PC-9 (cell line): Measurements from ENCODE around the gene EEA1. TPM values are rescaled to one million over a fixed set of nuclear protein-coding genes. Genes with fewer than 3 reads are reported as not detected.

Source experiments
- BruUV-seq: library from RNA; stranded (reverse); fragments of 400-500 nt; replicated peaks from 2 replicates; lab custom pipeline; 2021; lab: Mats Ljungman, UMichigan
- CTCF ChIA-PET: fragments of 300-600 bp; sonication (Branson Sonifier 250); formaldehyde crosslinking; loops from one replicate; lab custom pipeline; 2022; ENCODE audit warnings: antibody characterized with exemption; lab: Charles Lee
- POLR2A ChIA-PET: fragments of 300-600 bp; sonication (Branson Sonifier 250); formaldehyde crosslinking; loops from one replicate; lab custom pipeline; 2022; ENCODE audit warnings: antibody characterized with exemption; ENCODE audit not compliant: unreplicated experiment; lab: Charles Lee
- DNase-seq, 2 experiments: peaks; one replicate each; pipeline versions ENCODE4 v3.0.0 to v3.0.0-alpha.2; 2015 to 2022; ENCODE audit warnings: mixed read lengths in 1 of 2
- H2AFZ ChIP-seq: fragments of 200-600 bp; sonication (generic); 2 replicates; pipeline ENCODE4 v1.8.1; 2017; ENCODE audit warnings: antibody characterized with exemption
- H3F3A ChIP-seq: fragments of 200-600 bp; sonication (generic); 2 replicates; pipeline ENCODE4 v1.8.1; 2017; ENCODE audit warnings: antibody characterized with exemption, mild to moderate bottlenecking, low read depth; ENCODE audit not compliant: insufficient read depth
- H3K27ac ChIP-seq: fragments of 200-600 bp; sonication (generic); 2 replicates; pipeline ENCODE4 v1.6.1; 2016; ENCODE audit warnings: mixed run types
- H3K27me3 ChIP-seq: fragments of 200-600 bp; sonication (generic); 2 replicates; pipeline ENCODE4 v1.6.1; 2016; ENCODE audit warnings: low read depth, mixed run types; ENCODE audit not compliant: insufficient read depth
- H3K36me3 ChIP-seq: fragments of 200-600 bp; sonication (generic); 2 replicates; pipeline ENCODE4 v1.6.1; 2016; ENCODE audit warnings: low read depth, mixed run types
- H3K4me1 ChIP-seq: fragments of 200-600 bp; sonication (generic); replicated peaks from 2 replicates; pipeline ENCODE4 v1.6.1; 2016; ENCODE audit warnings: mixed run types; ENCODE audit not compliant: insufficient read depth
- H3K4me2 ChIP-seq: fragments of 200-600 bp; sonication (generic); 2 replicates; pipeline ENCODE4 v1.6.1; 2017; ENCODE audit warnings: mixed run types
- H3K4me3 ChIP-seq: fragments of 200-600 bp; sonication (generic); 2 replicates; pipeline ENCODE4 v1.6.1; 2016; ENCODE audit warnings: mixed run types
- H3K79me2 ChIP-seq: fragments of 200-600 bp; sonication (generic); 2 replicates; pipeline ENCODE4 v1.6.1; 2017; ENCODE audit warnings: low read depth, mixed run types
- H3K9me2 ChIP-seq: fragments of 200-600 bp; sonication (generic); 2 replicates; pipeline ENCODE4 v1.8.1; 2017; ENCODE audit warnings: mild to moderate bottlenecking; ENCODE audit not compliant: insufficient read depth
- H3K9me3 ChIP-seq: fragments of 200-600 bp; sonication (generic); 2 replicates; pipeline ENCODE4 v1.8.1; 2016; ENCODE audit warnings: low read depth; ENCODE audit not compliant: insufficient read depth
- H4K20me1 ChIP-seq: fragments of 200-600 bp; sonication (generic); 2 replicates; pipeline ENCODE4 v1.8.1; 2017; ENCODE audit not compliant: insufficient read depth
- CTCF ChIP-seq: fragments of 200-600 bp; sonication (generic); conservative IDR thresholded peaks from 2 replicates; pipeline ENCODE4 v1.6.1; 2017; ENCODE audit warnings: mixed run types, antibody characterized with exemption, mild to moderate bottlenecking, moderate library complexity
- EZH2 ChIP-seq: fragments of 200-600 bp; sonication (generic); IDR thresholded peaks from 2 replicates; pipeline ENCODE4 v1.8.0; 2017; ENCODE audit warnings: antibody characterized with exemption, low read depth
- intact Hi-C: fragments of 100-400 bp; cut with micrococcal nuclease; formaldehyde crosslinking; loops from one replicate; pipeline ENCODE4 v1.10.0; 2022; ENCODE audit not compliant: unreplicated experiment
- total RNA-seq: library from RNA; stranded (reverse); gene quantifications from 2 replicates; pipeline ENCODE4 v1.2.3, GENCODE V29; 2021

Gene EEA1
- total RNA-seq, 1 experiment from 2014 or later, result 15.7 TPM

- no peaks in the 10 kb centered on the region; the same call in 1 of the 2 replicates for H3K9me2 ChIP-seq
- POLR2A ChIA-PET, result no interaction called here
- no peaks in the 10 kb centered on the region for H3K9me3 ChIP-seq
These were observed 192.5 kb downstream of the EEA1 start for GRCh38 chr12:92736605-92737004.

DNA sequence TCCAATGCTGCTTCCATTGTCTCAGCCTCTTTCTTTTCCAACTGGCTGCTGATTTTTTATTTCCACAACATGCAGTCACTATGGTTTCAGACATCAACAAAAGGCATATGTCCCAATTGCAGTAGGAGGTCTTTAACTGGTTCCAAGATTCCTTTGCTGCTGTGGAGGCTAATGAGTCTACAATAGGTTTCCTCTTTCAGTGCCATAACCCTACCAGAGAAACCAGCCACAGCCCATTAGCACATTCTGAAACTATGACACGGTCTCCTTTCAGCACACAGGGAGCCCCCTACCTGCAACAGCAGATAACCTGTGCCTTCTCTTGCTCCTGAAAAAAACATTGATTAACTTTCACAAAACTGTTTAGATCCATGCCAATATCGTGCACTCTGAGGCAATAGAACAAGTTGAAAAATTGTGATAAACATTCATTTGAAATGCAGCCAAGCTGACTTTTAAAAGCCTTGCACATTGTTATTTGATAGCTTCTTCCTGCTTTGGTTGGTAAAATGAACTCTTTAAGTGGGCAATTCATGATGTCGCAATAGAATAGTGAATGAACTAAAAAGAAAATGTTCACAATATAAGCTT is 193.9 kb downstream of the EEA1 start:
- no peak for TF ChIP-seq EZH2
- H3K27ac ChIP-seq, result peak overlapping the region; percentile 47
- H3K4me3 ChIP-seq, result no peak overlapping the region
- ChIA-PET POLR2A (interaction anchor here (0.6 kb wide), 1 partner anchor 1792 kb away, joined by 3 read pairs; no protein-coding TSS in a partner anchor), CTCF (interaction anchor here (0.6 kb wide), 1 partner anchor 230 kb away, joined by 4 read pairs; no protein-coding TSS in a partner anchor)
- no peaks in the 10 kb centered on the region for H3K9me3 ChIP-seq
- no peaks in the 10 kb centered on the region for H3K36me3 ChIP-seq
- H2AFZ ChIP-seq, result no peak overlapping the region
- H3K79me2 ChIP-seq, result no peaks in the 10 kb centered on the region
- no TSS peak for BruUV-seq
- H3K9me2 ChIP-seq, result no peaks in the 10 kb centered on the region; the same call in 1 of the 2 replicates
- peak; percentile 37 to 72 for DNase-seq
- no peaks in the 10 kb centered on the region for H3F3A ChIP-seq
- H3K4me1 ChIP-seq, result peaks cover 10% of the 10 kb centered on the region; the same call in 1 of the 2 replicates
- no peaks in the 10 kb centered on the region for H4K20me1 ChIP-seq
- peak overlapping the region; percentile 50 for H3K4me2 ChIP-seq
- intact Hi-C loops, result no loop called here
- no peaks in the 10 kb centered on the region for H3K27me3 ChIP-seq

More at GRCh38 chr12:92736605-92737004, 192.5 kb downstream of the EEA1 start:
- no peak overlapping the region for H3K4me3 ChIP-seq
- no peaks in the 10 kb centered on the region for H4K20me1 ChIP-seq
- H3K27ac ChIP-seq, result no peak overlapping the region
- CTCF ChIA-PET, result no interaction called here
- H3K79me2 ChIP-seq, result no peaks in the 10 kb centered on the region
- no peak for DNase-seq
- no peak overlapping the region for H3K4me2 ChIP-seq
- H2AFZ ChIP-seq, result no peak overlapping the region
- intact Hi-C loops, result no loop called here
- peaks cover 10% of the 10 kb centered on the region; the same call in 1 of the 2 replicates for H3K4me1 ChIP-seq
- TF ChIP-seq EZH2 (no peak), CTCF (no peak)
- no peaks in the 10 kb centered on the region for H3K27me3 ChIP-seq
- no peaks in the 10 kb centered on the region for H3K36me3 ChIP-seq
- no peaks in the 10 kb centered on the region for H3F3A ChIP-seq
- no TSS peak for BruUV-seq

DNA sequence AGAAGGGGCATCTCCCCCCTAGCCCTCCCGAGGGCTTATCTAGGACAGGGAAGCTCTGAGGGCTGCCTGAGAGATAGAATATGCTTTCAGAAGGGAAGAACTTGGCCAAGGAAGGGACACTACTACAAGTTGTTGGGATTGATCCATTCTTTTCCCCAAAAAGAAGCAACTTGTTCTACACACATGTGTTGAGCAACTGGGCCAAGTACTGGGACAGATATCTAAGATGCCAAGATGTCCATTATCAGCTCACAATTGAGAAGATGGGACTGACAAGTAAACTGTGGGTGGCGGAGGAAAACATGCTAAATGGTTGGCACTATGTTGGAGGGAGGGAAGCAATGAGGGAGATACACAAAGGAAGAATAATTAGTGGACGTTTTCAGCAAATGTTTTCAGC is 195.4 kb downstream of the EEA1 start:
- H3K9me2 ChIP-seq, result no peaks in the 10 kb centered on the region; the same call in 1 of the 2 replicates
- H3K27me3 ChIP-seq, result no peaks in the 10 kb centered on the region
- H3K9me3 ChIP-seq, result no peaks in the 10 kb centered on the region
- no peak overlapping the region for H3K4me3 ChIP-seq
- H3F3A ChIP-seq, result no peaks in the 10 kb centered on the region
- ChIA-PET CTCF (no interaction called here), POLR2A (no interaction called here)
- H3K4me1 ChIP-seq, result peaks cover 10% of the 10 kb centered on the region; the same call in 1 of the 2 replicates
- no peaks in the 10 kb centered on the region for H3K79me2 ChIP-seq
- TF ChIP-seq EZH2 (no peak), CTCF (no peak)
- no peaks in the 10 kb centered on the region for H3K36me3 ChIP-seq
- no peak overlapping the region for H3K4me2 ChIP-seq
- intact Hi-C loops, result no loop called here
- no peak overlapping the region for H3K27ac ChIP-seq
- BruUV-seq, result no TSS peak
- no peak overlapping the region for H2AFZ ChIP-seq
- no peak for DNase-seq
- H4K20me1 ChIP-seq, result no peaks in the 10 kb centered on the region
